Keratinocyte (primary cell): ENCODE measurements around the gene ZNF804B.

Source experiments
- CTCF ChIP-seq, 3 experiments: IDR thresholded peaks in 1 of 3; conservative IDR thresholded peaks in 1 of 3; optimal IDR thresholded peaks in 1 of 3; 2 replicates in 2 of 3; 3 replicates in 1 of 3; pipeline versions ENCODE3 to v1.5.1; 2011; ENCODE audit warnings: low read length in 3 of 3, mild to moderate bottlenecking in 3 of 3, moderate library complexity in 2 of 3, control low read depth in 1 of 3, inconsistent platforms in 1 of 3; ENCODE audit not compliant: insufficient read depth in 2 of 3; ENCODE audit errors: extremely low read depth in 1 of 3
- EZH2 ChIP-seq: IDR thresholded peaks from one replicate; pipeline ENCODE4 v1.6.1; 2012; ENCODE audit warnings: inconsistent platforms, mild to moderate bottlenecking, low read length, moderate library complexity

GRCh38 chr7:88845091-88845490, 85.6 kb downstream of the ZNF804B start:
- no peak for TF ChIP-seq CTCF (optimal IDR thresholded peaks at IDR 0.05 in 1 of 3, IDR thresholded peaks at IDR 0.05 in 1 of 3, conservative IDR thresholded peaks at IDR 0.05 in 1 of 3; ENCODE audit: extremely low read depth in 1 of 3, insufficient read depth in 2 of 3, low read length in 3 of 3)
- no peak for TF ChIP-seq EZH2
